ENCODE measurements around the gene GAN. TPM values are rescaled to one million over a fixed set of nuclear protein-coding genes. Genes with fewer than 3 reads are reported as not detected.

GAN gene
- total RNA-seq, 3 donors from 2014 or later: 15.5 to 23.2 (median 21.1) TPM

- ATAC-seq: no peak
- TF ChIP-seq, protein P1, sequence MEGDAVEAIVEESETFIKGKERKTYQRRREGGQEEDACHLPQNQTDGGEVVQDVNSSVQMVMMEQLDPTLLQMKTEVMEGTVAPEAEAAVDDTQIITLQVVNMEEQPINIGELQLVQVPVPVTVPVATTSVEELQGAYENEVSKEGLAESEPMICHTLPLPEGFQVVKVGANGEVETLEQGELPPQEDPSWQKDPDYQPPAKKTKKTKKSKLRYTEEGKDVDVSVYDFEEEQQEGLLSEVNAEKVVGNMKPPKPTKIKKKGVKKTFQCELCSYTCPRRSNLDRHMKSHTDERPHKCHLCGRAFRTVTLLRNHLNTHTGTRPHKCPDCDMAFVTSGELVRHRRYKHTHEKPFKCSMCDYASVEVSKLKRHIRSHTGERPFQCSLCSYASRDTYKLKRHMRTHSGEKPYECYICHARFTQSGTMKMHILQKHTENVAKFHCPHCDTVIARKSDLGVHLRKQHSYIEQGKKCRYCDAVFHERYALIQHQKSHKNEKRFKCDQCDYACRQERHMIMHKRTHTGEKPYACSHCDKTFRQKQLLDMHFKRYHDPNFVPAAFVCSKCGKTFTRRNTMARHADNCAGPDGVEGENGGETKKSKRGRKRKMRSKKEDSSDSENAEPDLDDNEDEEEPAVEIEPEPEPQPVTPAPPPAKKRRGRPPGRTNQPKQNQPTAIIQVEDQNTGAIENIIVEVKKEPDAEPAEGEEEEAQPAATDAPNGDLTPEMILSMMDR (IDR thresholded peaks at IDR 0.05): no peak
- Histone ChIP-seq H3K9me3 (no peaks in the 10 kb centered on the region), H3K36me3 (ENCODE audit: low read depth) (no peaks in the 10 kb centered on the region), H3K4me3 (no peak overlapping the region), H3K4me1 (ENCODE audit: low read depth) (no peaks in the 10 kb centered on the region)
- no peak for DNase-seq
- intact Hi-C loops (cut with DNase I, micrococcal nuclease): no loop called here
Observed at GRCh38 chr16:81435103-81435502, 120.3 kb downstream of the GAN start.

DNA sequence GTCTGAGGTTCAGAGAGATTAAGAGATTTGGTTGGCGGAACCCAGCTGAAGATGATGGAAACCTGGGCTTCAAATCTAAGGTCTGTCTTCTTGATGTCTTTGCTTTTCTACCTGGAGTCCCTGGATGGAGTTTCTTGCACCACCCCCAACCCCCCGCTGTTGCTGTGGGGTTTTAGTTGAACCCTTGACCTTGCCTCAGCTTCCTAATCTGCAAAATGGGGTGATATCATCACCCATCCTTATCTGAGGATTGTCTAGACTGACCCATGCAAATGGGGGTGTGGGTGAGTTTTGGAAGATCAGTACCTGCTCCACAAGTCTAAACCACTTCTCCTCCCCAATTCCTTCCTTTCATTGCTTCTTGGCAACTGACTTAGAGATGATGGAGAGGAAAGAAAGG, 120.8 kb downstream of the GAN start:
- ATAC-seq: no peak
- H3K9me3 ChIP-seq: no peaks in the 10 kb centered on the region
- TF ChIP-seq, protein P1 (IDR thresholded peaks at IDR 0.05): no peak
- H3K4me3 ChIP-seq: no peak overlapping the region
- H3K36me3 ChIP-seq (ENCODE audit: low read depth): no peaks in the 10 kb centered on the region
- no peaks in the 10 kb centered on the region for H3K4me1 ChIP-seq (ENCODE audit: low read depth)
- no peak for DNase-seq
- intact Hi-C loops (cut with DNase I, micrococcal nuclease): no loop called here

DNA sequence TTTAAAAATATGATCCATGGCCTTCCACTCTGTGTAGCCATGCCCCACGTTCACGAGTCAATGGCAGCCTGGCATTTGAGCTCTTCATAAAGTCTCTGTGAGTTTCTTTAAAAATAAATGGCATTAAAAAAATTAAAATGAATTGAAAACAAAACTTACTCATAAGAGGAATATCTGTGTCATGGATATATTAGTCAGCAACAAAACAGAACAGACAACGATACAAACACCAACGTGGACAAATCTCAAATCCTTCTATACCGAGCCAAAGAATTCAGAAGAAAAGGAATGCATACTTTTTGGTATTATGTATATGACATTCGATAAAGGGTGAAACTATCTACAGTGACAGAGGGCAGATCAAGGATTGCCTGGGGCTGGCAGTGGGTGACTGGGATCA, 121.6 kb downstream of the GAN start:
- no peak for ATAC-seq
- DNase-seq: no peak
- Histone ChIP-seq H3K4me1 (ENCODE audit: low read depth) (no peaks in the 10 kb centered on the region), H3K9me3 (no peaks in the 10 kb centered on the region), H3K4me3 (no peak overlapping the region), H3K36me3 (ENCODE audit: low read depth) (no peaks in the 10 kb centered on the region)
- TF ChIP-seq, protein P1 (IDR thresholded peaks at IDR 0.05): no peak
- intact Hi-C loops (cut with DNase I, micrococcal nuclease): no loop called here

- Histone ChIP-seq H3K9me3 (no peaks in the 10 kb centered on the region), H3K36me3 (ENCODE audit: low read depth) (no peaks in the 10 kb centered on the region), H3K4me3 (no peak overlapping the region), H3K4me1 (ENCODE audit: low read depth) (no peaks in the 10 kb centered on the region)
- ATAC-seq (no peak), DNase-seq (no peak)
- intact Hi-C loops (cut with DNase I, micrococcal nuclease): no loop called here
- TF ChIP-seq, protein P1 (IDR thresholded peaks at IDR 0.05): no peak
Observed at GRCh38 chr16:81437865-81438264, 123.1 kb downstream of the GAN start.

Other genes with a start within 250 kb of the GAN start
- gene C16orf46, start 237.7 kb upstream of the GAN start, total RNA-seq: 1 to 10 TPM in 1 of 3 donors, under 1 TPM in 2; 0.39 to 1.6 (median 0.58) TPM
- gene GCSH, start 218.6 kb upstream of the GAN start, total RNA-seq: 10 to 100 TPM; 14.2 to 18.3 (median 18.0) TPM
- gene BCO1, start 76.3 kb upstream of the GAN start, total RNA-seq: 1 to 10 TPM; 2.2 to 6.5 (median 4.5) TPM
- 100 to 1,000 TPM in 1 of 3 donors, 10 to 100 TPM in 2; 73.3 to 127 (median 79.8) TPM for gene CMIP, start 129.8 kb downstream of the GAN start, total RNA-seq